ENCODE measurements around the gene P2RX4. TPM values are rescaled to one million over a fixed set of nuclear protein-coding genes. Genes with fewer than 3 reads are reported as not detected.

The P2RX4 gene
- total and polyA plus RNA-seq, 12 donors, result 13.3 to 114 (median 34.4) TPM

DNA sequence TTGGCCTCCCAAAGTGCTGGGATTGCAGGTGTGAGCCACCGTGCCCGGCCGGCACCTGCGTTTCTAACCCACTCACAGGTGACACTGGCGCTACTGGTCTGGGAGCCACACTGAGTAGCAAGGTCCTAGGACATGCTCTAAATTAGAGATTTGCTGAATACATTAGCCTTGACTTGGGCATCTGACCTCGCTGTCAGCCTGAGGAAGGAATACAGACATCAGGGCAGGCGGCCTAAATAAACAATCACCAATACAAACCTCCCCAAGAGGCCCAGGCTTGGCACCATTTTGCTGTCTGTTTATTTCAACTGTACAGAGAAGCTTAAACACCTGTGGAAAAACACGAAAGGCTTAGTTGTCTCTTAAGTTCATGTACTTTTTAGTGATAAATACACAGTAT lies 27.5 kb downstream of the P2RX4 start:
- peak in 3 of 7 donors; percentile 24 to 39 (median 34) for DNase-seq
- Histone ChIP-seq H3K27me3 (no peaks in the 10 kb centered on the region), H3K27ac (no peak overlapping the region), H3K4me3 (no peak overlapping the region), H3K36me3 (replicated peaks in 1 of 2) (peaks cover 0 to 21% of the 10 kb centered on the region in 2 donors), H3K4me1 (replicated peaks in 1 of 2) (peaks cover 0 to 10% of the 10 kb centered on the region in 2 donors), H3K9me3 (replicated peaks in 1 of 3) (no peaks in the 10 kb centered on the region)
- intact Hi-C loops (cut with DNase I), result no loop called here
- WGBS, 4 donors, result 42 to 55% (median 51%) methylated on average over 4 to 8 of the region's 8 CpGs
- TF ChIP-seq, protein P1, sequence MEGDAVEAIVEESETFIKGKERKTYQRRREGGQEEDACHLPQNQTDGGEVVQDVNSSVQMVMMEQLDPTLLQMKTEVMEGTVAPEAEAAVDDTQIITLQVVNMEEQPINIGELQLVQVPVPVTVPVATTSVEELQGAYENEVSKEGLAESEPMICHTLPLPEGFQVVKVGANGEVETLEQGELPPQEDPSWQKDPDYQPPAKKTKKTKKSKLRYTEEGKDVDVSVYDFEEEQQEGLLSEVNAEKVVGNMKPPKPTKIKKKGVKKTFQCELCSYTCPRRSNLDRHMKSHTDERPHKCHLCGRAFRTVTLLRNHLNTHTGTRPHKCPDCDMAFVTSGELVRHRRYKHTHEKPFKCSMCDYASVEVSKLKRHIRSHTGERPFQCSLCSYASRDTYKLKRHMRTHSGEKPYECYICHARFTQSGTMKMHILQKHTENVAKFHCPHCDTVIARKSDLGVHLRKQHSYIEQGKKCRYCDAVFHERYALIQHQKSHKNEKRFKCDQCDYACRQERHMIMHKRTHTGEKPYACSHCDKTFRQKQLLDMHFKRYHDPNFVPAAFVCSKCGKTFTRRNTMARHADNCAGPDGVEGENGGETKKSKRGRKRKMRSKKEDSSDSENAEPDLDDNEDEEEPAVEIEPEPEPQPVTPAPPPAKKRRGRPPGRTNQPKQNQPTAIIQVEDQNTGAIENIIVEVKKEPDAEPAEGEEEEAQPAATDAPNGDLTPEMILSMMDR (IDR thresholded peaks at IDR 0.05), result no peak
- no peak for TF ChIP-seq POLR2A (IDR thresholded peaks at IDR 0.05)

DNA sequence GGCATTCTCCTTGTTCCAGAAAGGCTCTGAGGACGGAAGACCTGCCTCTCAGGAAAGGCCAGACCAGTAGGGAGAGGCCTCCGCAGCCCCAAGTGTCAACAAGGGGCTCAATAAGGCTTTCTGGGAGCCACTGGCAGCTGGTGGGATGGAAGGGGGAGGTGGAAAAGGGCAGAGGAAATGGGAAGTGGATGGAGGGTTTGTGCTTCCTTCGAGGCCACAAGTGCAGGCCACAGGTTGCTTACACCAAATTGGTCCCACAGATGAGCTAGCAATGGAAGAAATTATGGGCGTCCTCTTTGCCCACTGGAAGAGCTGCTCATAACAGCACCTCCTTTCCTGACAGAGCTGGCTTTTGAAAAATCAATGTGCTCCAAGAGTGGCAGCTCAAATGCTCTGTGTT lies 28.2 kb downstream of the P2RX4 start:
- DNase-seq, result no peak
- Histone ChIP-seq H3K4me1 (replicated peaks in 1 of 2) (peaks cover 0 to 10% of the 10 kb centered on the region in 2 donors), H3K9me3 (replicated peaks in 1 of 3) (no peaks in the 10 kb centered on the region), H3K27ac (peak overlapping the region in 1 of 5 donors; percentile 12), H3K27me3 (no peaks in the 10 kb centered on the region), H3K36me3 (replicated peaks in 1 of 2) (peaks cover 0 to 16% of the 10 kb centered on the region in 2 donors), H3K4me3 (no peak overlapping the region)
- intact Hi-C loops (cut with DNase I), result no loop called here
- TF ChIP-seq, protein P1 (IDR thresholded peaks at IDR 0.05), result no peak
- no peak for TF ChIP-seq POLR2A (IDR thresholded peaks at IDR 0.05)
- WGBS, 4 donors, result 86 to 93% (median 89%) methylated on average over 3 to 4 of the region's 4 CpGs

DNA sequence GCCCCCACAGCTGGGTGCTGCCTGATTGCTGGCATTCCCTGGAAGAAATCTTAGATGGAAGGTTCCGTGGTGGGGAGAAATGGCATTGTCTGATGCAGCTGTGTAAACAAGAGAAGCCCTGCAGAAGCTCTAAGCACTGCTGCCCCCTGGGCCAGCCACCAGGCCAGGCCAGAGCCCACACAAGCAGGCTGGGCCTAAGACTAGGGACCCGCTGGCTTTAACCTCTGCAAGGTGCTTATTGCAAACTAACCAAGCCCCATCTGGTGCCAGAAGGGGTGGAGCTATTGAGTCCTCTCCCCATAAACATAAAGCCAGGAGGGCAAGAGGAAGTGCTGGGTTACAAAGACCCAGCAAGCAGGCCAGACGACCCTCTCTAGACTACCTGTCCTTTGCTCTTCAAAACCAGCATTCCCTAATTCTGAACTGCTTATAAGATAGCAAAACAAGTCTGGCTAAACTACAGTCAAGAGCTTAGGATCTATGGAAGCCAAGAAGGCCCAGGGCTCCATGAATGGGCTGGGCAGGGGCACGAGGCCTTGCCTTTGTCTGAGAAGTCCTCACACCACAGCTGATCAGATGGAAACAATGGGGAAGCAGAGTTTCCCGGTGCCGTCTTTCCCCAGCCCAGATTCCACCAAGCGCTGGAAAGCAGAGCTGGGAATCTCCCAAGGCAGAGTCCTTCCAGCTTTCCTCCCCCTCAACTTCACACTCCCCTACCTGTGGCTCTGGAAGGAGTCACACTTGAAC lies 28.8 kb downstream of the P2RX4 start:
- H3K4me1 ChIP-seq (replicated peaks in 1 of 2), result peaks cover 0 to 10% of the 10 kb centered on the region in 2 donors
- TF ChIP-seq, protein P1 (IDR thresholded peaks at IDR 0.05), result no peak
- no peak for TF ChIP-seq POLR2A (IDR thresholded peaks at IDR 0.05)
- H3K27ac ChIP-seq, result peak overlapping the region in 1 of 5 donors; percentile 20
- no peaks in the 10 kb centered on the region for H3K9me3 ChIP-seq (replicated peaks in 1 of 3)
- H3K27me3 ChIP-seq, result no peaks in the 10 kb centered on the region
- 66 to 83% (median 76%) methylated on average over 7 of the region's 7 CpGs for WGBS, 4 donors
- peaks cover 0 to 14% of the 10 kb centered on the region in 2 donors for H3K36me3 ChIP-seq (replicated peaks in 1 of 2)
- H3K4me3 ChIP-seq, result no peak overlapping the region
- intact Hi-C loops (cut with DNase I), result no loop called here
- DNase-seq, result no peak

DNA sequence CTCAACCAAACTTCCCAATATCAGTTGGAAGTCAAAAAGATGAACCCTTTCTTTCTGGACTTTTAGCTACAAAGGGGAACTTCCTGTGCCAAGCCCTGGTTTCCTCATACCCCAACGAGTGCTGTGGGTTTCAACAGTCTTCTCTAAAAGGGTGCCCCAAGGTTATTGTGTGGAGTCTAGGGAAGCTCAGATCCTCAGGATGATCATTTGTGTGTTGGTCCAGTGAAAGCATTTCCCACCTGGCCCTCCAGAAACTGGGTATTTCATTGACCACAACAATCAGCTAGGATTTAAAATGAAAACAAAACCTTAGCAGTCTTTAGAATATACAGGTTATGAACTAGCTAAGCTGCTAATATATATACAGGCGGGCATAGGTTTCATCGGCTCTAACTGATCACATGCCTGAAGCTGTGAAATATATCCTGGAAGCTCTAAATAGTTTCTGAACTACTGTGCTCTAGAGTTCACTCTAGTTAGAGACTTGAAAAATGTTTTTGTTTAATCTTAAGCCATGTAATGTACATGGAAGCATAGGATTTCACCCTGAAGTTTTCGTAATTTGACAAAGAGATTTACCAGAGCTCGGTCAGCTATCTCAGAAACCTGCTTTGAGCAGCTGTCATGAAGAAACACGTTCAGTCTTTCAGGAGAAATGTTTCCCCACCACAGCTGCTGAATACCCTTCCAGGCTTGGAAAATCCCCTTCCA lies 29.6 kb downstream of the P2RX4 start:
- no peak for TF ChIP-seq POLR2A (IDR thresholded peaks at IDR 0.05)
- TF ChIP-seq, protein P1 (IDR thresholded peaks at IDR 0.05), result no peak
- Histone ChIP-seq H3K27me3 (no peaks in the 10 kb centered on the region), H3K9me3 (replicated peaks in 1 of 3) (no peaks in the 10 kb centered on the region), H3K27ac (peak overlapping the region in 2 of 5 donors; percentile 19 to 29), H3K4me3 (no peak overlapping the region), H3K36me3 (replicated peaks in 1 of 2) (peaks cover 0 to 19% of the 10 kb centered on the region in 2 donors), H3K4me1 (replicated peaks in 1 of 2) (peaks cover 0 to 10% of the 10 kb centered on the region in 2 donors)
- intact Hi-C loops (cut with DNase I), result no loop called here
- WGBS, 4 donors, result 72 to 85% (median 79%) methylated on average over 6 of the region's 6 CpGs
- DNase-seq, result peak in 1 of 7 donors; percentile 15

Data from adrenal gland (tissue), 12 donors.